Calu3 (cell line): ENCODE results near the gene ITPK1. TPM values are rescaled to one million over a fixed set of nuclear protein-coding genes. Genes with fewer than 3 reads are reported as not detected.

Source experiments
- BruUV-seq: library from RNA; stranded (reverse); fragments of 400-500 nt; replicated peaks from 2 replicates; lab custom pipeline; 2021; lab: Mats Ljungman, UMichigan
- CTCF ChIA-PET: fragments of 300-600 bp; sonication (Branson Sonifier 250); formaldehyde crosslinking; loops from one replicate; lab custom pipeline; 2022; ENCODE audit warnings: antibody characterized with exemption; lab: Charles Lee
- DNase-seq: peaks from one replicate; pipeline ENCODE4 v3.0.0; 2022
- H3K27ac Mint-ChIP-seq: one replicate; pipeline ENCODE4 v1.8.0; 2022; ENCODE audit warnings: mixed read lengths; ENCODE audit not compliant: unreplicated experiment
- H3K27me3 Mint-ChIP-seq: one replicate; pipeline ENCODE4 v1.8.0; 2022; ENCODE audit warnings: mixed read lengths; ENCODE audit not compliant: unreplicated experiment
- H3K36me3 Mint-ChIP-seq: one replicate; pipeline ENCODE4 v1.8.0; 2022; ENCODE audit warnings: mild to moderate bottlenecking, moderate library complexity, mixed read lengths; ENCODE audit not compliant: insufficient read depth, unreplicated experiment
- H3K4me1 Mint-ChIP-seq: one replicate; pipeline ENCODE4 v1.8.0; 2022; ENCODE audit warnings: mild to moderate bottlenecking, low read depth, mixed read lengths; ENCODE audit not compliant: unreplicated experiment
- H3K4me3 Mint-ChIP-seq: one replicate; pipeline ENCODE4 v1.8.0; 2022; ENCODE audit warnings: mild to moderate bottlenecking, low read depth, moderate library complexity, mixed read lengths; ENCODE audit not compliant: unreplicated experiment
- H3K9me3 Mint-ChIP-seq: one replicate; pipeline ENCODE4 v1.8.0; 2022; ENCODE audit warnings: low read depth, mixed read lengths; ENCODE audit not compliant: unreplicated experiment
- CTCF ChIP-seq: fragments of 200-600 bp; IDR thresholded peaks from one replicate; pipeline ENCODE4 v1.8.0; 2022; ENCODE audit warnings: antibody characterized with exemption; ENCODE audit not compliant: unreplicated experiment
- intact Hi-C: fragments of 100-400 bp; cut with micrococcal nuclease; formaldehyde crosslinking; loops from one replicate; pipeline ENCODE4 v1.10.0; 2022; ENCODE audit not compliant: unreplicated experiment
- total RNA-seq: library from RNA; stranded (reverse); gene quantifications from 2 replicates; pipeline ENCODE4 v1.2.3, GENCODE V29; 2022

The ITPK1 gene
- total RNA-seq, 1 experiment from 2014 or later = 94.3 TPM

- no peak for TF ChIP-seq CTCF
- intact Hi-C loops = no loop called here
- peaks cover 2% of the 10 kb centered on the region for H3K9me3 Mint-ChIP-seq
- no peak overlapping the region for H3K27ac Mint-ChIP-seq
- peaks cover 86% of the 10 kb centered on the region for H3K27me3 Mint-ChIP-seq
- H3K36me3 Mint-ChIP-seq = no peaks in the 10 kb centered on the region
- DNase-seq = no peak
- H3K4me3 Mint-ChIP-seq = no peak overlapping the region
- H3K4me1 Mint-ChIP-seq = no peaks in the 10 kb centered on the region
- CTCF ChIA-PET = interaction anchor here (0.7 kb wide), 1 partner anchor 93 kb away, joined by 5 read pairs; no protein-coding TSS in a partner anchor
- BruUV-seq = no TSS peak
These were observed 217.1 kb downstream of the ITPK1 start for GRCh38 chr14:92898566-92899131.

- no peak for TF ChIP-seq CTCF
- no peak overlapping the region for H3K27ac Mint-ChIP-seq
- no TSS peak for BruUV-seq
These were observed 217.7 kb downstream of the ITPK1 start for GRCh38 chr14:92897922-92898565.

GRCh38 chr14:92895352-92895878, 220.3 kb downstream of the ITPK1 start:
- TF ChIP-seq CTCF = no peak
- Mint-ChIP-seq H3K27me3 (peaks cover 63% of the 10 kb centered on the region), H3K9me3 (peaks cover 3% of the 10 kb centered on the region), H3K27ac (no peak overlapping the region), H3K4me3 (no peak overlapping the region), H3K4me1 (no peaks in the 10 kb centered on the region), H3K36me3 (no peaks in the 10 kb centered on the region)
- CTCF ChIA-PET = no interaction called here
- DNase-seq = no peak
- intact Hi-C loops = no loop called here
- BruUV-seq = no TSS peak

More at GRCh38 chr14:92897922-92898565, 217.7 kb downstream of the ITPK1 start:
- Mint-ChIP-seq H3K27me3 (peaks cover 86% of the 10 kb centered on the region), H3K9me3 (peaks cover 3% of the 10 kb centered on the region), H3K4me1 (no peaks in the 10 kb centered on the region), H3K36me3 (no peaks in the 10 kb centered on the region), H3K4me3 (no peak overlapping the region)
- CTCF ChIA-PET = no interaction called here
- no peak for DNase-seq
- intact Hi-C loops = no loop called here

- CTCF ChIA-PET = no interaction called here
- Mint-ChIP-seq H3K9me3 (peaks cover 3% of the 10 kb centered on the region), H3K4me1 (no peaks in the 10 kb centered on the region), H3K4me3 (no peak overlapping the region), H3K27ac (no peak overlapping the region), H3K27me3 (peaks cover 75% of the 10 kb centered on the region), H3K36me3 (no peaks in the 10 kb centered on the region)
- no peak for DNase-seq
- BruUV-seq = no TSS peak
- intact Hi-C loops = no loop called here
- TF ChIP-seq CTCF = no peak
These were observed 223.1 kb downstream of the ITPK1 start for GRCh38 chr14:92892589-92892988.
